Colonic mucosa (tissue), 4 donors: ENCODE data around the gene FNDC3A. TPM values are rescaled to one million over a fixed set of nuclear protein-coding genes. Genes with fewer than 3 reads are reported as not detected.

Source experiments
- DNase-seq: peaks from one replicate; pipeline ENCODE4 v3.0.0-alpha.2; 2020
- H3K27ac ChIP-seq: fragments of 200-600 bp; one replicate; pipeline ENCODE4 v1.8.0; 2021
- H3K27me3 ChIP-seq: fragments of 200-600 bp; one replicate; pipeline ENCODE4 v1.8.0; 2021
- H3K36me3 ChIP-seq: fragments of 200-600 bp; one replicate; pipeline ENCODE4 v1.8.0; 2021
- H3K4me1 ChIP-seq: fragments of 200-600 bp; one replicate; pipeline ENCODE4 v1.8.0; 2021; ENCODE audit warnings: mild to moderate bottlenecking
- H3K4me3 ChIP-seq: fragments of 200-600 bp; one replicate; pipeline ENCODE4 v1.8.0; 2021
- H3K9ac ChIP-seq, 2 donors: one replicate each; pipeline ENCODE4 v1.7.0; 2013; ENCODE audit warnings: control low read depth in 2 of 2, low read depth in 2 of 2, low read length in 2 of 2
- H3K9me3 ChIP-seq: fragments of 200-600 bp; one replicate; pipeline ENCODE4 v1.8.0; 2021
- intact Hi-C: fragments of 100-400 bp; cut with DNase I; formaldehyde crosslinking; loops from one replicate; pipeline ENCODE4 v1.14.1; 2022
- total RNA-seq, 2 donors: library from RNA; stranded (reverse); fragmentation: NEBNext Ultra II Directional in 1 of 2; extraction: Animal tissue kit (Norgen Biotek cat#: 25700) in 1 of 2; gene quantifications; one replicate each; pipeline ENCODE4 v1.2.1, GENCODE V29; 2021
- TF ChIP-seq, protein P1 (sequence below): fragments of 200-600 bp; IDR thresholded peaks from one replicate; pipeline ENCODE4 v1.8.0; 2022; ENCODE audit warnings: antibody characterized with exemption, mild to moderate bottlenecking
- donor health status: healthy.
- donor health status: DM: no; HTN: no; CAD: no.
- donor health status: DM: no; HTN: no; CAD: no.

The FNDC3A gene
- total RNA-seq, 2 donors from 2014 or later, result 33.9 to 55.3 TPM

DNA sequence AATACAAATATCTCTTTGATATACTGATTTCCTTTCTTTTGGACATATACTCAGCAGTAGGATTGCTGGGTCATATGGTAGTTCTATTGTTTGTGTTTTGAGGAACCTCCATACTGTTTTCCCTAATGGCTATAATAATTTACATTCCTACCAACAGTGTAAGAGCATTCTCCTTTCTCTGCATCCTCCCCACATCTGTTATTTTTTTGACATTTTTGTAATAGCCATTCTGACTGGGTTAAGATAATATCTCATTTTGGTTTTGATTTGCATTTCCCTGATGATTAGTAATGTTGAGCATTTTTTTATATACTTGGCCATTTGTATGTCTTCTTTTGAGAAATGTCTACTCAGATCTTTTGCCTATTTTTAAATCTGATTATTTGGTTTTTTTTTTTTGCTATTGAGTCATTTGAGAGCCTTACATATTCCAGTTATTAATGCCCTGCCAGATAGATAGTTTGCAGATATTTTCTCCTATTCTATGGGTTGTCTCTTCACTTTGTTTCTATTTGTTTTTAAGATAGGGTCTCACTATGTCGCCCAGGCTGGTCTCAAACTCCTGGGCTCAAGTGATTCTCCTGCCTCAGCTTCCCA lies 95.7 kb downstream of the FNDC3A start:
- DNase-seq, result no peak
- Histone ChIP-seq H3K27ac (no peak overlapping the region), H3K36me3 (no peaks in the 10 kb centered on the region), H3K27me3 (no peaks in the 10 kb centered on the region), H3K4me3 (no peak overlapping the region), H3K9me3 (no peaks in the 10 kb centered on the region), H3K9ac (no peak overlapping the region), H3K4me1 (no peaks in the 10 kb centered on the region)
- TF ChIP-seq, protein P1, sequence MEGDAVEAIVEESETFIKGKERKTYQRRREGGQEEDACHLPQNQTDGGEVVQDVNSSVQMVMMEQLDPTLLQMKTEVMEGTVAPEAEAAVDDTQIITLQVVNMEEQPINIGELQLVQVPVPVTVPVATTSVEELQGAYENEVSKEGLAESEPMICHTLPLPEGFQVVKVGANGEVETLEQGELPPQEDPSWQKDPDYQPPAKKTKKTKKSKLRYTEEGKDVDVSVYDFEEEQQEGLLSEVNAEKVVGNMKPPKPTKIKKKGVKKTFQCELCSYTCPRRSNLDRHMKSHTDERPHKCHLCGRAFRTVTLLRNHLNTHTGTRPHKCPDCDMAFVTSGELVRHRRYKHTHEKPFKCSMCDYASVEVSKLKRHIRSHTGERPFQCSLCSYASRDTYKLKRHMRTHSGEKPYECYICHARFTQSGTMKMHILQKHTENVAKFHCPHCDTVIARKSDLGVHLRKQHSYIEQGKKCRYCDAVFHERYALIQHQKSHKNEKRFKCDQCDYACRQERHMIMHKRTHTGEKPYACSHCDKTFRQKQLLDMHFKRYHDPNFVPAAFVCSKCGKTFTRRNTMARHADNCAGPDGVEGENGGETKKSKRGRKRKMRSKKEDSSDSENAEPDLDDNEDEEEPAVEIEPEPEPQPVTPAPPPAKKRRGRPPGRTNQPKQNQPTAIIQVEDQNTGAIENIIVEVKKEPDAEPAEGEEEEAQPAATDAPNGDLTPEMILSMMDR, result no peak
- intact Hi-C loops, result no loop called here

DNA sequence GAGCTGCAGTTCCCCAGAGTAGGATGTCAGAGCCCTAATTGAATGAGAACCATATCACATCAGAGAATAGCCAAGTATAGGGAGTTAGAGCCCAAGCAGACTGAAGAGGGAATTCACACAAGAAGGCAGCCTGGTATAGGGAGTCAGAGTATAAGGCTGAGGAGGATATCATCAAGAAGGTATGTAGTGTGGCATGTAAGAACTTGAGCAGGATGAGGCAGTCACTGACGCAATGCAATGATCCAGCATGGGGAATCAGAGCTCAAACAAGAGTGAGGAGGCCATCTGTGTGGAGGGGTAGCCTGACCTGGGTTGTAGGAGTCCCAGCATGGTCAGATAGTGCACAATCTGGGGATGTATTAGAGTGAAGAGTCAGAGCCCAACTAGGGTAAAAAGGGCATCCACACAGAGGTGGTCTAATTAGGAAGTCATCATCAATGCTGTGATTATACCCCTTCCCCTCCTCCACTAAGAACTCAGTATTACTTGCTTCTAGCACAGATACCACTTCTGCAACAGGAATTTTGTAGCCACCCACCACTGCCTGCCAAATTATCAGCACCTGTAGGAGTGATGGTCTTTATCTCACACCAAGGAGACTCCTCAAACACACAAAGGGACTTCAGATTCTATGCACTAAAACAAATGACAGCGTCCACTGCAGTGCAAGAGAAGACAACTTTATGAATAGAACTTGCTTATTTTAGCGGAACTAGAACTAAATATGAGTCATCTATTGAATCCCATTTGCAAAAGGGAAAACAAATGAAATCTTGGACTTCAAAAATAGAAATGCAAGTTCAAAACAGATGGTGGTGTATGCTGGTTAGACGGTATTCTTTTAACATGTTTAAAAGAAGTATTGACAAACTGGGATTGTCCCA lies 107.2 kb downstream of the FNDC3A start:
- Histone ChIP-seq H3K36me3 (no peaks in the 10 kb centered on the region), H3K9me3 (no peaks in the 10 kb centered on the region), H3K27ac (no peak overlapping the region), H3K4me1 (no peaks in the 10 kb centered on the region), H3K9ac (no peak overlapping the region), H3K4me3 (no peak overlapping the region), H3K27me3 (no peaks in the 10 kb centered on the region)
- no peak for DNase-seq
- intact Hi-C loops, result no loop called here
- TF ChIP-seq, protein P1, result no peak

DNA sequence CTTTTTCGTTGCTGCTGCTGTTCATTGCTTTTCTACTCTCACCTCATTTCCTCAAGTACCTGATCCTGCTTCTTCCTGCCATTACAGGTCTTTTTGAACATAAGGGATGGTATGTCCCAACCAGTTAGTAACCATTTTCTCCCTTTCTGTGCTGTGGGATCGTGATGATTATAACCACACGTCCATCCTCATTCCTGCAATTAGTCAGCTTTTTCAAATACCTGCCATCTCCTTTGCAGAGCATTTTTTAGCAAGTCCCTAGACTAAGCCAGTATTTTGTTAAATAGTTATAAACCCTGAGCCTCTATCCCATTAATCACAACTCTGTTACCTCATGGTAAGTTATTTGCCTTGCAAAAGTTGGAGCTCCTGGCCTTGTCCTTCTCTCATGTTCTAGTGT lies 109.2 kb downstream of the FNDC3A start:
- no peak overlapping the region for H3K9ac ChIP-seq
- DNase-seq, result no peak
- H3K4me3 ChIP-seq, result no peak overlapping the region
- no peak overlapping the region for H3K27ac ChIP-seq
- intact Hi-C loops, result no loop called here
- no peaks in the 10 kb centered on the region for H3K36me3 ChIP-seq
- TF ChIP-seq, protein P1, result no peak
- no peaks in the 10 kb centered on the region for H3K27me3 ChIP-seq
- H3K9me3 ChIP-seq, result no peaks in the 10 kb centered on the region
- H3K4me1 ChIP-seq, result no peaks in the 10 kb centered on the region

DNA sequence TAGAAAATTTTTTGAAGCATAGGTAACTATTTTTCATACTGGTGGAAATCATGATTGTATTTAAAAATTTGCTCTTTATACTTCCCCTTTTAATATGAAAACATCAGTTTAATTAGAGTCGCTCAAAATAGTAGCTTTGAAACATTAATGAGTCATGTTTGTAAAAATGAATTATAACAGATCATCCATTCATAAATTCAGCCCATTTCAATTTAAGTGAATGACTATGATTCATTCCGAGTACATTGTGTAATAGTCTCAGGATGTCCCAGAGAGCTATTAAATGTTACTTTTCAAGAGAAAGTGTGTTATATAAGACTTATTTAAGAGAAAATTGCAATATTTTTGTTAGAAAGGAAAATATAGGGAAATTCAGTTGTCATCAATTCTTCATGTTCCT lies 111.0 kb downstream of the FNDC3A start:
- H3K27me3 ChIP-seq, result no peaks in the 10 kb centered on the region
- no peaks in the 10 kb centered on the region for H3K36me3 ChIP-seq
- intact Hi-C loops, result no loop called here
- TF ChIP-seq, protein P1, result no peak
- no peak for DNase-seq
- H3K9ac ChIP-seq, result no peak overlapping the region
- H3K9me3 ChIP-seq, result no peaks in the 10 kb centered on the region
- H3K27ac ChIP-seq, result no peak overlapping the region
- no peaks in the 10 kb centered on the region for H3K4me1 ChIP-seq
- H3K4me3 ChIP-seq, result no peak overlapping the region

DNA sequence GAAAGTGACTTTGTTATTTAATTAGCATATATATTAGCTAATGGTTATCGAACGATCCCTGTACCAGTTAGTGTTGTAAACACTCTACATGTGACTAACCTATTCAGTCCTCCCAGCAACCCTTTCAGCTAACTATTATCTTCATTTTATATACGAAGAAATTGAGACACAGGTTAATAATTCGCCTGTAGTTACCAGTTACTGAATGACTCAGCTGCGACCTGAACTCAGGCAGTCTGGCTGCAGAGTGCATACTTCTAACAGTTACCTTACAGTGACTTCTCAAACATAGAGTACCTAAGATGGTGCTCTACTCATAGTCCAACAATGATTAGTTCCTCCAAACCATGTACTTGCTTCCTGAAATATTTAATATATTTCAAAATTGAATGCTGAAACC lies 117.7 kb downstream of the FNDC3A start:
- no peak for DNase-seq
- no peak overlapping the region for H3K27ac ChIP-seq
- H3K9me3 ChIP-seq, result no peaks in the 10 kb centered on the region
- H3K9ac ChIP-seq, result no peak overlapping the region
- intact Hi-C loops, result no loop called here
- H3K27me3 ChIP-seq, result no peaks in the 10 kb centered on the region
- no peaks in the 10 kb centered on the region for H3K4me1 ChIP-seq
- no peaks in the 10 kb centered on the region for H3K36me3 ChIP-seq
- TF ChIP-seq, protein P1, result no peak
- H3K4me3 ChIP-seq, result no peak overlapping the region
